ENCODE data around the gene GPR3. TPM values are rescaled to one million over a fixed set of nuclear protein-coding genes. Genes with fewer than 3 reads are reported as not detected.

The GPR3 gene
- total and polyA plus RNA-seq, 2 of the 13 experiments (the other 11 are each of a cell fraction or from before 2014, with no cell fraction given) = 1.00 to 2.6 TPM

DNA sequence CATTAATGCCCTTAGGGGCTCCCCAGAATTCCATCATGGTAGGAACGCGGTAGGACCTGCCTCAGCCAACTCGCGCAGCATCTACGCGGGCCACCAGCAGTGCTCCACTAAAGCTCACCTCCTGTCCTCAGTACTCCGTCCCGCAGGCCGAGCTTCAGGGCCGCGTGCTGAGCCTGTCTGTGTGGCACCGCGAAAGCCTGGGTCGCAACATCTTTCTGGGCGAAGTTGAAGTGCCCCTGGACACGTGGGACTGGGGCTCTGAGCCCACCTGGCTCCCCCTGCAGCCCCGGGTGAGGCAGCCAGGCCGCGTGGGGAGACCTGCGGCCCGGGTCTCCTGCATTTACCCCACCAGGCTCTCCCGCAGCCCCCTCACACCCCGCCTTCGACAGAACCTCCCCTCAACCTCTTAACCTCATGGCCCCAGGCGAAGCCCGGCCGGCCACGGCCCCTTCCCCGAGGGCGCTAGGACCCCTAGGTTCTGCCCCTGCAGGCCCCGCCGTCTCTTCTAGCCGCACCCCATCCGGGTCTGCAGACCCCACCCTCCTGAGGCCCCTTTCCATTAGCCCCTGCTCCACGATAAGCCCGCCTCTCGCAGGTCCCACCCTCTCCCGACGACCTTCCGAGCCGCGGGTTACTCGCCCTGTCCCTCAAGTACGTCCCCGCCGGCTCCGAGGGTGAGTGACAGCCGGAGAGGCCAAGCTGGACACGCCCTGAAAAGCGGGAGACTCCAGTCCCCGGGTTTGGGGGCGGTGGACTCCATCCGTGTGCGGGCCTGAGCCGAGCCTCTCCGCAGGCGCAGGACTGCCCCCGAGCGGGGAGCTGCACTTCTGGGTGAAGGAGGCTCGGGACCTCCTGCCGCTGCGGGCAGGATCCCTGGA, 41.5 kb upstream of the GPR3 start (continued):
- TF ChIP-seq, protein P1, sequence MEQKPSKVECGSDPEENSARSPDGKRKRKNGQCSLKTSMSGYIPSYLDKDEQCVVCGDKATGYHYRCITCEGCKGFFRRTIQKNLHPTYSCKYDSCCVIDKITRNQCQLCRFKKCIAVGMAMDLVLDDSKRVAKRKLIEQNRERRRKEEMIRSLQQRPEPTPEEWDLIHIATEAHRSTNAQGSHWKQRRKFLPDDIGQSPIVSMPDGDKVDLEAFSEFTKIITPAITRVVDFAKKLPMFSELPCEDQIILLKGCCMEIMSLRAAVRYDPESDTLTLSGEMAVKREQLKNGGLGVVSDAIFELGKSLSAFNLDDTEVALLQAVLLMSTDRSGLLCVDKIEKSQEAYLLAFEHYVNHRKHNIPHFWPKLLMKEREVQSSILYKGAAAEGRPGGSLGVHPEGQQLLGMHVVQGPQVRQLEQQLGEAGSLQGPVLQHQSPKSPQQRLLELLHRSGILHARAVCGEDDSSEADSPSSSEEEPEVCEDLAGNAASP (CRISPR knock-in tag; IDR thresholded peaks at IDR 0.05; ENCODE audit: borderline replicate concordance) = no peak
- TF ChIP-seq, protein P2, sequence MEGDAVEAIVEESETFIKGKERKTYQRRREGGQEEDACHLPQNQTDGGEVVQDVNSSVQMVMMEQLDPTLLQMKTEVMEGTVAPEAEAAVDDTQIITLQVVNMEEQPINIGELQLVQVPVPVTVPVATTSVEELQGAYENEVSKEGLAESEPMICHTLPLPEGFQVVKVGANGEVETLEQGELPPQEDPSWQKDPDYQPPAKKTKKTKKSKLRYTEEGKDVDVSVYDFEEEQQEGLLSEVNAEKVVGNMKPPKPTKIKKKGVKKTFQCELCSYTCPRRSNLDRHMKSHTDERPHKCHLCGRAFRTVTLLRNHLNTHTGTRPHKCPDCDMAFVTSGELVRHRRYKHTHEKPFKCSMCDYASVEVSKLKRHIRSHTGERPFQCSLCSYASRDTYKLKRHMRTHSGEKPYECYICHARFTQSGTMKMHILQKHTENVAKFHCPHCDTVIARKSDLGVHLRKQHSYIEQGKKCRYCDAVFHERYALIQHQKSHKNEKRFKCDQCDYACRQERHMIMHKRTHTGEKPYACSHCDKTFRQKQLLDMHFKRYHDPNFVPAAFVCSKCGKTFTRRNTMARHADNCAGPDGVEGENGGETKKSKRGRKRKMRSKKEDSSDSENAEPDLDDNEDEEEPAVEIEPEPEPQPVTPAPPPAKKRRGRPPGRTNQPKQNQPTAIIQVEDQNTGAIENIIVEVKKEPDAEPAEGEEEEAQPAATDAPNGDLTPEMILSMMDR (CRISPR knock-in tag; IDR thresholded peaks at IDR 0.05) = peak; percentile 68
- TF ChIP-seq SP5 (CRISPR knock-in tag; IDR thresholded peaks at IDR 0.05; ENCODE audit: borderline replicate concordance, low read depth) (no peak), ZNF547 (CRISPR knock-in tag; IDR thresholded peaks at IDR 0.05) (0 out of 2 replicates have a peak, but pooled peaks have one; percentile 42), SP1 (IDR thresholded peaks at IDR 0.05) (no peak), SP1 (CRISPR knock-in tag; IDR thresholded peaks at IDR 0.05) (0 out of 2 replicates have a peak, but pooled peaks have one; percentile 3), ESRRA (CRISPR knock-in tag; IDR thresholded peaks at IDR 0.05; ENCODE audit: low read depth) (no peak), PRPF4 (IDR thresholded peaks at IDR 0.05; ENCODE audit: low read depth, low read length, poor library complexity, severe bottlenecking) (peak; percentile 22), SCMH1 (CRISPR knock-in tag; IDR thresholded peaks at IDR 0.05; ENCODE audit: borderline replicate concordance) (no peak), STAG1 (CRISPR knock-in tag; IDR thresholded peaks at IDR 0.05) (0 out of 2 replicates have a peak, but pooled peaks have one; percentile 28), GATAD2A (CRISPR knock-in tag; IDR thresholded peaks at IDR 0.05) (no peak), ZSCAN25 (CRISPR knock-in tag; IDR thresholded peaks at IDR 0.05) (no peak)
- TF ChIP-seq, protein P3, sequence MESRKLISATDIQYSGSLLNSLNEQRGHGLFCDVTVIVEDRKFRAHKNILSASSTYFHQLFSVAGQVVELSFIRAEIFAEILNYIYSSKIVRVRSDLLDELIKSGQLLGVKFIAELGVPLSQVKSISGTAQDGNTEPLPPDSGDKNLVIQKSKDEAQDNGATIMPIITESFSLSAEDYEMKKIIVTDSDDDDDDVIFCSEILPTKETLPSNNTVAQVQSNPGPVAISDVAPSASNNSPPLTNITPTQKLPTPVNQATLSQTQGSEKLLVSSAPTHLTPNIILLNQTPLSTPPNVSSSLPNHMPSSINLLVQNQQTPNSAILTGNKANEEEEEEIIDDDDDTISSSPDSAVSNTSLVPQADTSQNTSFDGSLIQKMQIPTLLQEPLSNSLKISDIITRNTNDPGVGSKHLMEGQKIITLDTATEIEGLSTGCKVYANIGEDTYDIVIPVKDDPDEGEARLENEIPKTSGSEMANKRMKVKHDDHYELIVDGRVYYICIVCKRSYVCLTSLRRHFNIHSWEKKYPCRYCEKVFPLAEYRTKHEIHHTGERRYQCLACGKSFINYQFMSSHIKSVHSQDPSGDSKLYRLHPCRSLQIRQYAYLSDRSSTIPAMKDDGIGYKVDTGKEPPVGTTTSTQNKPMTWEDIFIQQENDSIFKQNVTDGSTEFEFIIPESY (CRISPR knock-in tag; IDR thresholded peaks at IDR 0.05) = peak; percentile 88
- TF ChIP-seq, protein P4, sequence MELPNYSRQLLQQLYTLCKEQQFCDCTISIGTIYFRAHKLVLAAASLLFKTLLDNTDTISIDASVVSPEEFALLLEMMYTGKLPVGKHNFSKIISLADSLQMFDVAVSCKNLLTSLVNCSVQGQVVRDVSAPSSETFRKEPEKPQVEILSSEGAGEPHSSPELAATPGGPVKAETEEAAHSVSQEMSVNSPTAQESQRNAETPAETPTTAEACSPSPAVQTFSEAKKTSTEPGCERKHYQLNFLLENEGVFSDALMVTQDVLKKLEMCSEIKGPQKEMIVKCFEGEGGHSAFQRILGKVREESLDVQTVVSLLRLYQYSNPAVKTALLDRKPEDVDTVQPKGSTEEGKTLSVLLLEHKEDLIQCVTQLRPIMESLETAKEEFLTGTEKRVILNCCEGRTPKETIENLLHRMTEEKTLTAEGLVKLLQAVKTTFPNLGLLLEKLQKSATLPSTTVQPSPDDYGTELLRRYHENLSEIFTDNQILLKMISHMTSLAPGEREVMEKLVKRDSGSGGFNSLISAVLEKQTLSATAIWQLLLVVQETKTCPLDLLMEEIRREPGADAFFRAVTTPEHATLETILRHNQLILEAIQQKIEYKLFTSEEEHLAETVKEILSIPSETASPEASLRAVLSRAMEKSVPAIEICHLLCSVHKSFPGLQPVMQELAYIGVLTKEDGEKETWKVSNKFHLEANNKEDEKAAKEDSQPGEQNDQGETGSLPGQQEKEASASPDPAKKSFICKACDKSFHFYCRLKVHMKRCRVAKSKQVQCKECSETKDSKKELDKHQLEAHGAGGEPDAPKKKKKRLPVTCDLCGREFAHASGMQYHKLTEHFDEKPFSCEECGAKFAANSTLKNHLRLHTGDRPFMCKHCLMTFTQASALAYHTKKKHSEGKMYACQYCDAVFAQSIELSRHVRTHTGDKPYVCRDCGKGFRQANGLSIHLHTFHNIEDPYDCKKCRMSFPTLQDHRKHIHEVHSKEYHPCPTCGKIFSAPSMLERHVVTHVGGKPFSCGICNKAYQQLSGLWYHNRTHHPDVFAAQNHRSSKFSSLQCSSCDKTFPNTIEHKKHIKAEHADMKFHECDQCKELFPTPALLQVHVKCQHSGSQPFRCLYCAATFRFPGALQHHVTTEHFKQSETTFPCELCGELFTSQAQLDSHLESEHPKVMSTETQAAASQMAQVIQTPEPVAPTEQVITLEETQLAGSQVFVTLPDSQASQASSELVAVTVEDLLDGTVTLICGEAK (IDR thresholded peaks at IDR 0.05) = no peak
- TF ChIP-seq, protein P4 (CRISPR knock-in tag; IDR thresholded peaks at IDR 0.05) = no peak
